GM18502 (cell line): Measurements from ENCODE around the gene DDX10.
A peak's percentile ranks its signal among the peaks of the same experiment; 100 is the strongest.

ENCODE experiments used
- ATAC-seq: cut with Tn5 transposase; IDR thresholded peaks from one replicate; pipeline ENCODE4 v1.9.1; 2021; ENCODE audit warnings: mild to moderate bottlenecking; ENCODE audit not compliant: unreplicated experiment, poor library complexity

DDX10 gene

DNA sequence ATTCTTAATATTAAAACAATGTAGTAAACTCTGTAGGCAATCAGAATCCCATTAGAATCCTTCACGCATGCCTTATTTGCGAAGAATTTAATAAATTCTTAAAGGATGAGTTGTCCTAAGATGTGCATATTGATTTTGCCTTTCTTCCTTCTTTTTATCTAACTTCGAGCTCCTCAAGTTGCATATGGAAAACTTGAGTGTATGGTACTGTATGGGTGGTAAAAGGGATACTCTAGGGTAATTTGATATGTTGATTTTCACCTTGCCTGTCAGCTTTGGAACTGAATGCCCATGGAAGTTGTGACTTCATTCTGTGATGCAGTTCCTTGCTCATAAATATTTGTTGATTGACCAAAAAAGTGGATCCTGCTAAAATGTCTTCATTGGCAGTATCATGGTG is 193.8 kb downstream of the DDX10 start:
- ATAC-seq = no peak

- no peak for ATAC-seq
Observed at GRCh38 chr11:108859510-108859909, 194.6 kb downstream of the DDX10 start.

DNA sequence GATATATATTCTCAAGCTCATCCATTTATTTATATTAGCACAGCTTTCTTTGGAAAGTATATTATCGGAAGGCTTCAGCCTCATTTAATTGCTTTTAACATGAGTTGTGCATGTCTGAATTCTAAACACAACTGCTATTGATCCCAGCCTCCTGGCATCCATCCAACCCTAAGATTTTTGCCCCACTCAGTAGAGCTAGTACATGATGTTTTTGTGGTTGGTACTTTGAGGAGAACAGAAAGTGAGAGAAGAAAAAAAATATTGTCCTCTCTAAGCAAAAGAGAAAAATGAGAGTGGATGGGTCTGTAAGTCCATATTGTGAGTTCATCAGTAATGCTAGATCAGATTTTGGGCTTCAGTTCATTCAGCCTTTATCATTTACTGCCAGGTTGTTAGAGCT is 198.7 kb downstream of the DDX10 start:
- peak; percentile 59 for ATAC-seq

DNA sequence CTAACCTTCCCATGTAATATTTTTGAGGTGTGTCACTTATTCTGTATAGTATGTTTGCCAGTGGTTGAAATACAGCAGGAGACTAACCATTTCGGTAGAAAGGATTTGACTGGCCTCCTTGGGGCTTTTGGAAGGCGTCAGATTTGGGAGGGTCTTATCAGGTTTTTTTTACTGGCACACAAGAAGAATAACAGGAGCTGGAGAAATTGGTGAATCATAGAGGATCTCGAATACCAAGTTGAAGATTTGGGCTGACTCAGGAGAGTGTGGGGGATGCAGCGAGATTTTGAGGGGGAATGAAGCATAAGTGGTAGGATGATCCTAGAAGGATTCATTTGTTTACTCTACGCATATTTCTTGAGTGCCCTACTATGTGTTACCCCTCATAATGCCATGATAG is 200.5 kb downstream of the DDX10 start:
- no peak for ATAC-seq

DNA sequence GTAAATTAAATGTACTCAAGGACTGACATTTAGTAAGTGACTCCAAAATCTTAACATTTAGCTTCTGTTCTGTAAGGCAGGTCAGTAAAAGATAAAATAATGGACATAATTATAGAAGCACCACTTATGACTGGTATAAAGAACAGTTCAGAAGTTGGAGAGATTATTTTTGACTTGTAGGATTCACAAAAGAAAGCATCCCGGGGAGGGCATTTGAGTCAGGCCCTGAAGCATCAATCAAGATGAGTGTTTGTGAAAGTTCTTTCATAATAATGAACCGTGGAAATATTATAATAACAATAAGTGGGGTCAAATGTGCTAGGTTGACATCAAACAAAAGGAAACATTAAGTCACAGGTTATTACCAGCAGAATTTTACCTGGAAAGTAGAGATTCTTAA is 201.9 kb downstream of the DDX10 start:
- no peak for ATAC-seq

GRCh38 chr11:108870373-108871020 is 205.6 kb downstream of the DDX10 start:
- no peak for ATAC-seq

- no peak for ATAC-seq
Observed at GRCh38 chr11:108871152-108871551, 206.3 kb downstream of the DDX10 start.

GRCh38 chr11:108871867-108872266 is 207.0 kb downstream of the DDX10 start:
- no peak for ATAC-seq

- no peak for ATAC-seq
Observed at GRCh38 chr11:108872781-108873291, 208.0 kb downstream of the DDX10 start.

DNA sequence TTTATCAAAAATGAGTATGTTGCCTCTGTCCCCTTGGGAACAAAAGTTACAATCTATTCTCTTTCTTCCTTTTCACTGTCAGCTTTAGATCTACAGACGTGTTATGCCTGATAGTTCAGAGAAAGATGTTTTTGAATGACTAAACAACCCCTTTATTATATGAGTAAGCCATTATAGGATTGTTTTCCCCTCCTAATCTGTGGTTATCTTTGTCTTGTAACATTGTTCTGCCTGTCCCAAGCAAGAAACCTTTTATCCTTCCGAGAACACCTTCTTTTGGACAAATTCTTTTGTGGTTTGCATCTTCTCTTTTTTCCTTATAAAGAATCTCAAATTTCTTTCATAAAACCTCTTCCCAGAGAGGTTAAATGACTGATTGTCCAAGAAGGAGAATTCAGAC is 208.4 kb downstream of the DDX10 start:
- no peak for ATAC-seq

DNA sequence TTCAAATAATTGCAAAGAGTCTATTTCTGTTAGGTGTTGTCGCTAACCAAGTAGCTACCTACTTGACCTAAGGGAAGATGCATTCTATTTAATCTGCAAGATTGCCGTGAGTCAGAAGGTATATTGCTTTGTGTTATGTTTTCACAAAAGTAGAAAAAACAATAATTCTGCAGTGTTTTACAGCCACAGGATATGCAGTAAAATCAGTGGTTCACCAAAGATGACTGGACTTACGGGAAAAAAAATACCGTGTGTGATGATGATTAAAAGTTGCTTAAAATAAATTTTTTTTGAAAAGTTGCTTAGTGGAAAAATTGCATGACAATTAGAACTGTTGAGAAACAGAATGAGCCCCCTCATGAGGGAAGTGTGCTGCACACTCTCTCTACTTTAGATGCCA is 209.1 kb downstream of the DDX10 start:
- no peak for ATAC-seq

- no peak for ATAC-seq
Observed at GRCh38 chr11:108875134-108875533, 210.3 kb downstream of the DDX10 start.

DNA sequence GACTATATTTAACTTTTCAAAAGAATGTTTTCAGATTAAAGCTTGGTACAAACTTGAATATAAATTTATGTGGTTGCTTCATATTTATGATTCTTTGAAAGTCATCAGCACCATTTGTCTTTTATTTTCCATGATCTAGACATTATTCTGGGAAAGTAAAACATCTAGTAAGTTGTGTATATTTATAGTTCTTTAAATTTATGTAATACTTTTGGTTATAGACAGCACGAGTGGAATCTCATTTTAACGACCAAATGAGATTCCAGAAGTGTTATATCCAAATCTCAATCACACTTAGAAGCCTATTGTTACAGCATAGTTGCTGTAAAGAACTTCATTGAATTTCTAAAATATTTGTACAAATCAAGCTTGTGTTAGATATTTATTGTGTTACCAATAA is 212.3 kb downstream of the DDX10 start:
- ATAC-seq = no peak

DNA sequence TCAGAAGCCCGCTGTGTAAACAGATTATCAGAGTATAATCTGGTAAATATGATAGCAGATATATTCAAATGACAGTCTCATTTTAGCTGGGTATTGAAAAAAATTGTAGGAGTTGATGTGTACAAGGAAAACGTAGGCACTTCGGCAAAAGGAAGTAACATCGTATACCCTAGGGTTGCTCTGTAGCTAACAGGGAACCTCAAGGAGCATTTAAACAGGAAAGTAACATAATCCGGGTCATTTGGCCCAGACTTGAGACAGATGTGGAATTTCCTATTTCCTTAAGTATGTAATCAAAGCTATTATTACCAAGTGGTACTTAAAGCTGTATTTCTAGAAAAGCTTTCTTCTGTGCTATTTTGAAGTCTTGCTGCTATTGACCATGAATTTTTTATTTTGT is 215.6 kb downstream of the DDX10 start:
- ATAC-seq = no peak

- no peak for ATAC-seq
Observed at GRCh38 chr11:108881131-108881530, 216.3 kb downstream of the DDX10 start.

- ATAC-seq = no peak
Observed at GRCh38 chr11:108882211-108882831, 217.5 kb downstream of the DDX10 start.

DNA sequence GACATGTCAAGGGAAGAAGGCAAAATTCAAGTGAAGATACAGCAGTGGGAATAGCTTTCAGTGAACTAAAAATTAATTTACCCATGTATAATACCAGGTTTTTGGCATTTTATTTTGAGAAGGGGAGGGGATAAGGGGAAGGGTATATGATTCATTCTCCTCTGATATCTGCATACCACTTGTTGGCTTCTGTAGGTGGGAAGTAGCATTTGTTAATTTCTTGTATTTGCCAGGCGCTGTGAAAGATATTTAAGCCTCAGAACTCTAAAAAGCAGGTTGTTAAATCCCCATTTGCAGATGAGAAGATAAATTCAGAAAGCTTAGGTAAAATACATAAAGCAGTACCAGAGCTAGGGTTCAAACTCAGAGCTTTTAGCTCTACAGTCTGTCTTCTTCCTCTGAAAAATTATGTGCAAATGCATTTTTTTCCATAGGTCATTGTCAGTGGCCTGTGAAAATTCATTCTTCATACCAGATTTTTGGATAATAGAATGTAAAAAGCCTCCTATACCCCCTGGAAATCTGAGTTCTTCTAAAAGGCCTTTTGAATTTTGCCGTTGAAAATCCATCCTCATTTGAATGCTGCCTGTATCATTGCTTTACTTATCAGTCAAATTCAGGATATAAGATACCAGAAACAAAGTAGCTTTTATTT is 221.3 kb downstream of the DDX10 start:
- ATAC-seq = no peak

DNA sequence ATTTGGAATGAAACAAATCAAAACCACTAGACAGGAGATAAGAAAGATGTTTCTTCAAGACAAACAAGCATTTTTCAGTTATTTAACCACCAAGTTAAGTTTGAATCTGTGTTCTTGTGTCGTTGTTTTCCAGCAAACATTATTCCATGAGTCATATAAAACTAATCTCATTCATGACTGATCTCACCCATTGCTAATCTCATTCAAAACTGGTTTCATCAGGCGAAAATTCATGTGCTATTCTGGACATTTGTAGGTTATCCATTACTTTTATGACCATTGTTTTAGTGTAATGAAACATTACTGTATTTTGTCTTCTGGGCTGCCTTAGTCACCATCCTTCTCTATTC is 221.8 kb downstream of the DDX10 start:
- ATAC-seq = no peak

DNA sequence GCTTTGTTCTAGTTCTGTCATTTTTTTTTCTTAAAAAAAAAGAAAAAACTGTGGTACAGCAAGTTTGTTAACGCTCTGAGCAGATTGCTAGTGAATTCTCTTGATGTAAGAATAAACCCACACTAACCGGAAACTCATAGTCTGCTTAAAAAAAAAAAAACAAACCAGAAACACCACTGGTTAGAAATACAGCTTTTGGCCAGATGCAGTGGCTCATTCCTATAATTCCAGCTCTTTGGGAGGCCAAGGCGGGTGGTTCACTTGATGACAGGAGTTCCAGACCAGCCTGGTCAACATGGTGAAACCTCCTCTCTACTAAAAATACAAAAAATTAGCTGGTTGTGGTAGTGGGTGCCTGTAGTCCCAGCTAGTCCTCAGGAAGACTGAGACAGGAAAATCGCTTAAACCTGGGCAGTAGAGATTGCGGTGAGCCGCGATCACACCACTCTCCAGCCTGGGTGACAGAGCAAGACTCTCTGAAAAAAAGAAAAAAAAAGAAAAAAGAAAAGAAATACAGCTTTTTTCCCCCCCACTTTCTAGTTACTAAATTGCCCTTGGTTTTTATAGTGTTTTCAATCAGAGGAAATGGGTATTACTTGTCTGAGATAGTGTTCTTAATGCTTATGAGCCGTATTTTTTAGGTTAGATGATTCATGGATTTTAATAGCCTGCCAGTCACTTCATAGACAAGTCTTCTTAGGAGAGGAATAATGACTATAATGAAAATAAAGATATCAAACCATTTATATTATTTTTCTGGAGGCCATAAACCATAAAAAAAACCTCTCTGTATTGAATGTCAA is 222.8 kb downstream of the DDX10 start:
- no peak for ATAC-seq

DNA sequence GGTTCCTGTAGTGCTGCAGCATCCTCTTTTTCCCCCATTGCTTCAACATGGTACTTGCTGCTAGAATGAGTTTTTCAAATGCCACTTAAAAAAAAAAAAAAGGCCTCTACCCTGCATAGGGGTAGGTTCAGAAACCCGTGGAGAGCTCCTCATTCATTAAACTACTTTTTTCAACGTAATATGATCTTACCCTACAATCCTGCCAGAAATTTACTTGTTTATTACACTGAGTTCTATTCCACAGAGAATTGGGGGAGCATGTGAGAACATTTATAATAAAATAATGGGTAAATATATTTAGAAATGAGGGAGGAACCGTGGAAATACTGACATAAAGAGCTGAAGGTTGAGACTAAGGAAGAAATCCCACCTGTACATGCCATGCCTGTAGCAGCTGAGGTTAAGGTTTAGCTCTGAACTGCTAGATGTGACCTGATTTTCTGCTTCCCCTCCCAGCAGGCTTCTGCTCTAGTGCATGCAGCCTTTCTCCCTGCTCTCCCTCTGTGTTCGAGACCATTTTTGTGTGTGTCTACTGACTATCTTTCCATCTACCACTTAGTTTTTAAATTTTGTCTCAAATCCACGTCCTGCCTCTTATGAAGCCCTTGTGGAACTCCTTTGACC is 225.7 kb downstream of the DDX10 start:
- no peak for ATAC-seq

DNA sequence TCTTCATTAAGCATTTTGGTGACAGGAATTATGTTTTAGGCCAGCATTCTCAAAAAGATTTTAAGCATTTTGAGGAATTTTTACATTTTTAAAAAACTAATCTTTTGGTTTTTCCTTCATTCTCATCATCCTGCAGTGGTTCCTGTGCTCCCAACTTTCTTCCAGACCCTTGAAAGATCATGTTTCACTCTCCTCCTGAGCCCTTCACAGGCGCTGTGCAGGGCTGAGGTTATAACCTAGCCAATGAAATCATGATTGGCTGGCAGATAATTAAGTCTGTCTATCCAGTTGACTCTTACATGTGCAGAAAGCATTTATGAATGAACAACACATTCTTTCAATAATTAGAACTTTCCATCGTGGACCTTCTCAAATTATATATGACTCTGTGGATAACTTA is 226.3 kb downstream of the DDX10 start:
- ATAC-seq = no peak
